K562 (cell line): ENCODE data around the gene ZNF189.

Source experiments
- ADNP ChIP-seq: fragments of 200-800 bp; sonication (Bioruptor generic); IDR thresholded peaks from 2 replicates; pipeline ENCODE4 v1.6.1; 2016; ENCODE audit warnings: missing genetic modification characterization, missing compliant biosample characterization
- CHCHD3 ChIP-seq: fragments of 250-450 bp; sonication (Bioruptor Pico); IDR thresholded peaks from 2 replicates; pipeline ENCODE4 v2.1.2; 2022; ENCODE audit warnings: mild to moderate bottlenecking
- ETV5 ChIP-seq: sonication (generic); formaldehyde crosslinking; IDR thresholded peaks from 2 replicates; pipeline ENCODE4 v1.4.0; 2020; ENCODE audit warnings: low read depth, mild to moderate bottlenecking, missing genetic modification reagents
- GATAD2A ChIP-seq: fragments of 450-650 bp; IDR thresholded peaks from 2 replicates; pipeline ENCODE4 v1.6.1; 2017
- HNRNPUL1 ChIP-seq: fragments of 200-400 bp; formaldehyde crosslinking; IDR thresholded peaks from 2 replicates; pipeline ENCODE4 v1.6.1; 2017; ENCODE audit warnings: low read length
- PRDM10 ChIP-seq: fragments of 450-650 bp; IDR thresholded peaks from 2 replicates; pipeline ENCODE4 v1.6.1; 2018; ENCODE audit not compliant: partially characterized antibody
- SMAD1 ChIP-seq: fragments of 150-350 bp; IDR thresholded peaks from 2 replicates; pipeline ENCODE4 v1.6.1; 2014; ENCODE audit warnings: low read length, low read depth; ENCODE audit not compliant: partially characterized antibody
- USF1 ChIP-seq: sonication (generic); formaldehyde crosslinking; IDR thresholded peaks from 2 replicates; pipeline ENCODE4 v1.9.0; 2022; ENCODE audit warnings: mild to moderate bottlenecking, missing genetic modification reagents
- ZNF212 ChIP-seq: fragments of 450-650 bp; formaldehyde crosslinking; IDR thresholded peaks from 2 replicates; pipeline ENCODE4 v1.4.0; 2020; ENCODE audit warnings: mild to moderate bottlenecking
- TF ChIP-seq, protein P1 (sequence below), 3 experiments: IDR thresholded peaks in 2 of 3; conservative IDR thresholded peaks in 1 of 3; 2 replicates each; pipeline ENCODE4 v1.5.1; 2011 to 2012; ENCODE audit warnings: low read length in 3 of 3, mild to moderate bottlenecking in 3 of 3, control low read depth in 2 of 3, improper control_type of control experiment in 1 of 3, inconsistent platforms in 1 of 3, low read depth in 1 of 3, mixed read lengths in 1 of 3, moderate library complexity in 1 of 3; ENCODE audit not compliant: insufficient read depth in 2 of 3

DNA sequence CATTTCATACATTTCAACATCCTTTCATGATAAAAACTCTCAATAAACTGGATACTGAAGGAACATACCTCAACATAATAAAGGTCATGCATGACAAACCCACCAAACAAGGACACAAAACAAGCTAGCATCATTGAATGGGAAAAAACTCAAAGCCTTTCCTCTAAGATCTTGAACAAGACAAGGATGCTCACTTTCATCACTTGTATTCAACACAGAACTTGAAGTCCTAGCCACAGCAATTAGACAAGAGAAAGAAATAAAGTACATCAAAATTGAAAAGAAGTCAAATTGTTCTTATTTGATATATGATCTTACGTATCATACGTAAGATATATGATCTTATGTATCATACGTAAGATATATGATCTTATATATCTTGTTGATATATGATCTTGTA, 5.5 kb upstream of the ZNF189 start:
- TF ChIP-seq ADNP (tag) (no peak), GATAD2A (no peak), SMAD1 (no peak), PRDM10 (no peak), HNRNPUL1 (no peak), USF1 (CRISPR knock-in tag) (no peak), CHCHD3 (CRISPR knock-in tag) (no peak), ETV5 (CRISPR knock-in tag) (no peak), ZNF212 (no peak)
- TF ChIP-seq, protein P1, sequence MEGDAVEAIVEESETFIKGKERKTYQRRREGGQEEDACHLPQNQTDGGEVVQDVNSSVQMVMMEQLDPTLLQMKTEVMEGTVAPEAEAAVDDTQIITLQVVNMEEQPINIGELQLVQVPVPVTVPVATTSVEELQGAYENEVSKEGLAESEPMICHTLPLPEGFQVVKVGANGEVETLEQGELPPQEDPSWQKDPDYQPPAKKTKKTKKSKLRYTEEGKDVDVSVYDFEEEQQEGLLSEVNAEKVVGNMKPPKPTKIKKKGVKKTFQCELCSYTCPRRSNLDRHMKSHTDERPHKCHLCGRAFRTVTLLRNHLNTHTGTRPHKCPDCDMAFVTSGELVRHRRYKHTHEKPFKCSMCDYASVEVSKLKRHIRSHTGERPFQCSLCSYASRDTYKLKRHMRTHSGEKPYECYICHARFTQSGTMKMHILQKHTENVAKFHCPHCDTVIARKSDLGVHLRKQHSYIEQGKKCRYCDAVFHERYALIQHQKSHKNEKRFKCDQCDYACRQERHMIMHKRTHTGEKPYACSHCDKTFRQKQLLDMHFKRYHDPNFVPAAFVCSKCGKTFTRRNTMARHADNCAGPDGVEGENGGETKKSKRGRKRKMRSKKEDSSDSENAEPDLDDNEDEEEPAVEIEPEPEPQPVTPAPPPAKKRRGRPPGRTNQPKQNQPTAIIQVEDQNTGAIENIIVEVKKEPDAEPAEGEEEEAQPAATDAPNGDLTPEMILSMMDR (IDR thresholded peaks at IDR 0.05 in 2 of 3, conservative IDR thresholded peaks at IDR 0.05 in 1 of 3; ENCODE audit: insufficient read depth in 2 of 3, low read depth in 1 of 3, low read length in 3 of 3): no peak
